AG04450 (cell line): Measurements from ENCODE around the gene PTPRJ. TPM values are rescaled to one million over a fixed set of nuclear protein-coding genes. Genes with fewer than 3 reads are reported as not detected.

Experiments
- CTCF ChIA-PET: fragments of 300-600, 350-600 bp; formaldehyde crosslinking; extraction: SDS; loops from one replicate; lab custom pipeline; 2022; ENCODE audit warnings: antibody characterized with exemption, inconsistent platforms; lab: Charles Lee
- POLR2A ChIA-PET: fragments of 350-600 bp; formaldehyde crosslinking; extraction: SDS; loops from one replicate; lab custom pipeline; 2021; ENCODE audit warnings: antibody characterized with exemption, inconsistent platforms; lab: Yijun Ruan, JAX
- DNase-seq: peaks from one replicate; pipeline ENCODE4 v3.0.0-alpha.2; 2011; ENCODE audit warnings: low read depth, low spot score
- H3K27ac ChIP-seq: one replicate; pipeline ENCODE4 v1.5.1; 2012; ENCODE audit warnings: low read depth, low read length, control low read depth
- H3K27me3 ChIP-seq: one replicate; pipeline ENCODE4 v1.6.0; 2012; ENCODE audit warnings: low read length; ENCODE audit not compliant: control insufficient read depth, insufficient read depth
- H3K4me3 ChIP-seq: 2 replicates; pipeline ENCODE4 v1.5.1; 2011; ENCODE audit warnings: mild to moderate bottlenecking, low read depth, low read length, control low read depth
- H3K9me3 ChIP-seq: 2 replicates; pipeline ENCODE4 v1.5.1; 2012; ENCODE audit warnings: low read length; ENCODE audit not compliant: control insufficient read depth, insufficient read depth
- CTCF ChIP-seq: IDR thresholded peaks from 2 replicates; pipeline ENCODE4 v1.5.1; 2011; ENCODE audit warnings: low read depth, low read length, control low read depth, inconsistent platforms
- polyA plus RNA-seq: library from polyadenylated mRNA; depleted of rRNA; stranded (reverse); fragments of >200 nt; gene quantifications from 2 replicates; pipeline ENCODE4 v1.2.3, GENCODE V29; 2011

The PTPRJ gene
- polyA plus RNA-seq, 1 experiment, result 5.2 TPM

GRCh38 chr11:48000432-48000831, 20.1 kb downstream of the PTPRJ start:
- H3K27me3 ChIP-seq, result no peaks in the 10 kb centered on the region
- no peak overlapping the region for H3K27ac ChIP-seq
- TF ChIP-seq CTCF, result no peak
- CTCF ChIA-PET, result no interaction called here
- no peak for DNase-seq
- no peak overlapping the region for H3K4me3 ChIP-seq
- POLR2A ChIA-PET, result interaction anchor here (0.7 kb wide), 1 partner anchor 52 kb away, joined by 4 read pairs; no protein-coding TSS in a partner anchor
- no peaks in the 10 kb centered on the region for H3K9me3 ChIP-seq

GRCh38 chr11:48001438-48002021, 21.2 kb downstream of the PTPRJ start:
- CTCF ChIA-PET, result interaction anchor here (0.6 kb wide), 1 partner anchor 286 kb away, joined by 4 read pairs; the partner anchor contains the start of gene AGBL2
- no peak overlapping the region for H3K4me3 ChIP-seq
- no peaks in the 10 kb centered on the region for H3K9me3 ChIP-seq
- POLR2A ChIA-PET, result interaction anchor here (0.7 kb wide), 2 partner anchors 23 to 62 kb away, joined by 8 to 12 read pairs; no protein-coding TSS in a partner anchor
- no peaks in the 10 kb centered on the region for H3K27me3 ChIP-seq
- peak overlapping the region; percentile 39 for H3K27ac ChIP-seq
- TF ChIP-seq CTCF, result no peak
- DNase-seq, result peak; percentile 63

GRCh38 chr11:48002561-48002960, 22.2 kb downstream of the PTPRJ start:
- Histone ChIP-seq H3K9me3 (no peaks in the 10 kb centered on the region), H3K27ac (no peak overlapping the region), H3K27me3 (no peaks in the 10 kb centered on the region), H3K4me3 (no peak overlapping the region)
- ChIA-PET CTCF (no interaction called here), POLR2A (interaction anchor here (0.7 kb wide), 1 partner anchor 22 kb away, joined by 8 read pairs; no protein-coding TSS in a partner anchor)
- TF ChIP-seq CTCF, result no peak
- DNase-seq, result no peak

GRCh38 chr11:48003926-48004325, 23.6 kb downstream of the PTPRJ start:
- ChIA-PET CTCF (no interaction called here), POLR2A (no interaction called here)
- Histone ChIP-seq H3K9me3 (no peaks in the 10 kb centered on the region), H3K27ac (no peak overlapping the region), H3K27me3 (no peaks in the 10 kb centered on the region), H3K4me3 (no peak overlapping the region)
- DNase-seq, result no peak
- no peak for TF ChIP-seq CTCF

GRCh38 chr11:48004456-48004855, 24.1 kb downstream of the PTPRJ start:
- Histone ChIP-seq H3K27me3 (no peaks in the 10 kb centered on the region), H3K27ac (no peak overlapping the region), H3K9me3 (no peaks in the 10 kb centered on the region), H3K4me3 (no peak overlapping the region)
- no peak for TF ChIP-seq CTCF
- POLR2A ChIA-PET, result no interaction called here
- DNase-seq, result no peak
- CTCF ChIA-PET, result no interaction called here
